Fibroblast of lung (primary cell): Measurements from ENCODE around the gene TMEM33.

ENCODE experiments used
- EZH2 ChIP-seq: IDR thresholded peaks from 2 replicates; pipeline ENCODE4 v1.5.1; 2012; ENCODE audit warnings: low read length, control low read depth, mild to moderate bottlenecking; ENCODE audit errors: missing control alignments
- TF ChIP-seq, protein P1 (sequence below), 2 donors: IDR thresholded peaks in 1 of 2; conservative IDR thresholded peaks in 1 of 2; 1 replicate in 1 of 2; 2 replicates in 1 of 2; pipeline ENCODE4 v1.5.1; 2011 to 2012; ENCODE audit warnings: low read length in 2 of 2, control low read depth in 1 of 2, inconsistent platforms in 1 of 2, low read depth in 1 of 2, mild to moderate bottlenecking in 1 of 2

DNA sequence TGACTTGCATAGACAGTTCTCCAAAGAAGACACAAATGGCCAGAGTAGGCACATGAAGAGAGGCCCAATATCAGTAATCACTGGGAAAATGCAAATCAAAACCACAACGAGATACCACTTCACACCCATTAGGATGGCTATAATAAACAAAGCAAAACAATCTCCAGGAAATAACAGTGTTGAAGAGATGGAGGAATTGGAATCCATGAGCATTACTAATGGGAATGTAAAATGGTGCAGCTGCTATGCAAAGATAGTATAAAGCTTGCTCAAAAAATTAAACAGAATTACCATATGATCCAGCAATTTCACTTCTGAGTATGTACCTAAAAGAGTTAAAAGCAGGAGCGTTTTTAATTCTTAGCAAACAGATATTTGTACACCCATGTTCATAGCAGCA, 17.0 kb upstream of the TMEM33 start:
- TF ChIP-seq, protein P1, sequence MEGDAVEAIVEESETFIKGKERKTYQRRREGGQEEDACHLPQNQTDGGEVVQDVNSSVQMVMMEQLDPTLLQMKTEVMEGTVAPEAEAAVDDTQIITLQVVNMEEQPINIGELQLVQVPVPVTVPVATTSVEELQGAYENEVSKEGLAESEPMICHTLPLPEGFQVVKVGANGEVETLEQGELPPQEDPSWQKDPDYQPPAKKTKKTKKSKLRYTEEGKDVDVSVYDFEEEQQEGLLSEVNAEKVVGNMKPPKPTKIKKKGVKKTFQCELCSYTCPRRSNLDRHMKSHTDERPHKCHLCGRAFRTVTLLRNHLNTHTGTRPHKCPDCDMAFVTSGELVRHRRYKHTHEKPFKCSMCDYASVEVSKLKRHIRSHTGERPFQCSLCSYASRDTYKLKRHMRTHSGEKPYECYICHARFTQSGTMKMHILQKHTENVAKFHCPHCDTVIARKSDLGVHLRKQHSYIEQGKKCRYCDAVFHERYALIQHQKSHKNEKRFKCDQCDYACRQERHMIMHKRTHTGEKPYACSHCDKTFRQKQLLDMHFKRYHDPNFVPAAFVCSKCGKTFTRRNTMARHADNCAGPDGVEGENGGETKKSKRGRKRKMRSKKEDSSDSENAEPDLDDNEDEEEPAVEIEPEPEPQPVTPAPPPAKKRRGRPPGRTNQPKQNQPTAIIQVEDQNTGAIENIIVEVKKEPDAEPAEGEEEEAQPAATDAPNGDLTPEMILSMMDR (conservative IDR thresholded peaks at IDR 0.05 in 1 of 2, IDR thresholded peaks at IDR 0.05 in 1 of 2; ENCODE audit: low read depth in 1 of 2, low read length in 2 of 2): no peak
- TF ChIP-seq EZH2: no peak
